ENCODE results near the gene PQBP1.

PQBP1 gene

DNA sequence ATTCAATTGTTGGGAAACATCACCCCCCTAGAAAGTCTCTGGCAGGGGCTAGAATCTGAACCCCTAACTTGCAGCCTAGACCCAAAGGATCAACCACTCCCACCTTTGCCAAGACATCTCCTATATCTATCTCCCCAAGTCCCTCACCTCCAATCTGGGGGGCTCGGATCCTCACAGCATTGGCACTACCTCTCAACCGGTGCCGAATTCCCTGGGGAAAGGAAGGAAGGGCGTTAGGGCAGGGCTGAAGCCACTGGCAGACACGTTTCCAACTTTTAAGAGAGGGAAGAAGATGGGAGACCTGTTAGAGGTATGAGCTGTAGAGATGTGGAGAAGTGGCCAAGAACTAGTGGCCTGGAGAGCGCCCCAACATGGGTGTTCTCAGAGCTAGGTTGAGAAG is 2.8 kb upstream of the PQBP1 start:
- DNase-seq (ENCODE audit: low read depth): no peak
- TF ChIP-seq, protein P1, sequence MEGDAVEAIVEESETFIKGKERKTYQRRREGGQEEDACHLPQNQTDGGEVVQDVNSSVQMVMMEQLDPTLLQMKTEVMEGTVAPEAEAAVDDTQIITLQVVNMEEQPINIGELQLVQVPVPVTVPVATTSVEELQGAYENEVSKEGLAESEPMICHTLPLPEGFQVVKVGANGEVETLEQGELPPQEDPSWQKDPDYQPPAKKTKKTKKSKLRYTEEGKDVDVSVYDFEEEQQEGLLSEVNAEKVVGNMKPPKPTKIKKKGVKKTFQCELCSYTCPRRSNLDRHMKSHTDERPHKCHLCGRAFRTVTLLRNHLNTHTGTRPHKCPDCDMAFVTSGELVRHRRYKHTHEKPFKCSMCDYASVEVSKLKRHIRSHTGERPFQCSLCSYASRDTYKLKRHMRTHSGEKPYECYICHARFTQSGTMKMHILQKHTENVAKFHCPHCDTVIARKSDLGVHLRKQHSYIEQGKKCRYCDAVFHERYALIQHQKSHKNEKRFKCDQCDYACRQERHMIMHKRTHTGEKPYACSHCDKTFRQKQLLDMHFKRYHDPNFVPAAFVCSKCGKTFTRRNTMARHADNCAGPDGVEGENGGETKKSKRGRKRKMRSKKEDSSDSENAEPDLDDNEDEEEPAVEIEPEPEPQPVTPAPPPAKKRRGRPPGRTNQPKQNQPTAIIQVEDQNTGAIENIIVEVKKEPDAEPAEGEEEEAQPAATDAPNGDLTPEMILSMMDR (conservative IDR thresholded peaks at IDR 0.05; ENCODE audit: low read depth, low read length): no peak
- H3K4me3 ChIP-seq (ENCODE audit: low read depth, low read length): no peak overlapping the region

DNA sequence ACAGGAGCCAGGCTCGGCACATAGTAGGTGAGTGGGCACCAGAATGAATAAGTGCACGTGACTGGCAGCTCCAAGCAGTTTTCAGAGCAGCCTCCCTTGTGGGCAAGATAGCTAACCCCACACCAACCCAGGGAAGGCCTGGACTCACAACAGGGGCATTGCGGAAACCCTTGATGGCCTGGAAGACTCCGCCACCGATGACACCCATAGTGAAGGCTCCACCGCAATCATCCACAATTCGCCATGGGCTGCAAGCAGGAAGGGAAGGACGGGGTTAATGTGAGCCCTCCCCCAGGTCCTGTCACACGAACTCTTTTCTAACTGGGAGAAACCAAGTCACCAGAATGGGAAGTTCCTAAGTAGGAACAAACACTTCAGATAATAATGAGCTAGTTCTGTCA is 1.1 kb upstream of the PQBP1 start:
- TF ChIP-seq, protein P1 (conservative IDR thresholded peaks at IDR 0.05; ENCODE audit: low read depth, low read length): no peak

DNA sequence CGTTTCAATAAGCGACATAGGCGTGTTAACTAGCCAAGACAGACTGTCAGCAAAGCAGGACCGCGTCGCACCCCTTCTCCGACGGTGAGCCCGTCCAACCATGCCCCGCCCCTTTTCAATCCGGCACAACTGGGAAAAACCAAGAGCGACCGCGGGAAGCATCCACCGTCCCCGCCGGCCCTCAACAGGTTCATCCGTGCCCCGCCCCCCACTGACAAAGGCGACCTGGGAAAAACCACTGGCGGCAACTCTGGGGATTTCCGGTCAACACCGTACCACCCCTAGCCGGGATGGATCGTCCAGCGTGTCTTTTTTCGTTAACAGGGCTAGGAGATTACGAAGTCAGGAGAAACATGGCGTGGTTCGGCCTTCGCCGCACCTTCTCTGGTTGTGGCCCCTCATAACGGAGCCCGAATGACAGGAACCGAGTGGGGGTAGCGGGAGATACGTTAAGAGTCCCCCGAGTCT is 539 bp upstream of the PQBP1 start:
- TF ChIP-seq, protein P1 (conservative IDR thresholded peaks at IDR 0.05; ENCODE audit: low read depth, low read length): no peak
- DNase-seq (ENCODE audit: low read depth): peak; percentile 78
- peak overlapping the region; percentile 77 for H3K4me3 ChIP-seq (ENCODE audit: low read depth, low read length)

More for the DNA sequence above, 1.1 kb upstream of the PQBP1 start:
- H3K4me3 ChIP-seq (ENCODE audit: low read depth, low read length): peak overlapping the region; percentile 77
- DNase-seq (ENCODE audit: low read depth): peak; percentile 46

DNA sequence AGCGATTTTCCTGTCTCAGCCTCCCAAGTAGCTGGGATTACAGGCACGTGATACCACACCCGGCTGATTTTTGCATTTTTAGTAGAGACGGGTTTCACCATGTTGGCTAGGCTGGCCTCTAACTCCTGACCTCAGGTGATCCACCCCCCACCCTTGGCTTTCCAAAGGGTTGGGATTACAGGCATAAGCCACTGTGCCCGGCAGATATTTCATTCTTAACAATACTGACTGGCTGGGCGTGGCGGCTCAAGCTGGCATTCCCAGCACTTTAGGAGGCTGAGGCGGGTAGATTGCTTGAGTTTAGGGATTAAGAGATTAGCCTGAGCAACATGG is 1.3 kb downstream of the PQBP1 start:
- no peak overlapping the region for H3K4me3 ChIP-seq (ENCODE audit: low read depth, low read length)
- TF ChIP-seq, protein P1 (conservative IDR thresholded peaks at IDR 0.05; ENCODE audit: low read depth, low read length): no peak
- no peak for DNase-seq (ENCODE audit: low read depth)

DNA sequence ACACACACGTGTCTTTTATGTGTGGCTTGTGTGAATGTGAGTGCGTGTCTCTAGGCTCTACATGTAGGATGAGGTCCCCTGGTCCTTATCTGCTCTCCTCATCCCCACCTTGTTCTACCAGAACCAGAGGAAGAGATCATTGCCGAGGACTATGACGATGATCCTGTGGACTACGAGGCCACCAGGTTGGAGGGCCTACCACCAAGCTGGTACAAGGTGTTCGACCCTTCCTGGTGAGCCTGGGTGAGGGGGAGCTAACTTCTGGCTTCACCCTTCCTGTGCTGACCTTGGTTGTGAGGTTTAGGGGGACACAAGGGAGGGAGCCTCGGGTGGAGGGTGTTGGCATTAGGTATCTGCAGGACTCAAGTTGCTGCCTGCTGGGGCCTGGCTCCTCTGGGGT is 3.3 kb downstream of the PQBP1 start:
- TF ChIP-seq, protein P1 (conservative IDR thresholded peaks at IDR 0.05; ENCODE audit: low read depth, low read length): no peak
- DNase-seq (ENCODE audit: low read depth): no peak
- H3K4me3 ChIP-seq (ENCODE audit: low read depth, low read length): no peak overlapping the region

DNA sequence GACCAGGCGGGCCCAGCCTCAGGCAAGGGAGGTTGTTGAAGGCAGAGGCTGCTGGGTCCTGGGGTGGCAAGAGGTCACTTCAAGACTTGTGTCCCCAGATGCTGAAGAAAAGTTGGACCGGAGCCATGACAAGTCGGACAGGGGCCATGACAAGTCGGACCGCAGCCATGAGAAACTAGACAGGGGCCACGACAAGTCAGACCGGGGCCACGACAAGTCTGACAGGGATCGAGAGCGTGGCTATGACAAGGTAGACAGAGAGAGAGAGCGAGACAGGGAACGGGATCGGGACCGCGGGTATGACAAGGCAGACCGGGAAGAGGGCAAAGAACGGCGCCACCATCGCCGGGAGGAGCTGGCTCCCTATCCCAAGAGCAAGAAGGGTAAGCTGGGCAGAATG is 4.4 kb downstream of the PQBP1 start:
- no peak overlapping the region for H3K4me3 ChIP-seq (ENCODE audit: low read depth, low read length)
- DNase-seq (ENCODE audit: low read depth): no peak
- TF ChIP-seq, protein P1 (conservative IDR thresholded peaks at IDR 0.05; ENCODE audit: low read depth, low read length): no peak

DNA sequence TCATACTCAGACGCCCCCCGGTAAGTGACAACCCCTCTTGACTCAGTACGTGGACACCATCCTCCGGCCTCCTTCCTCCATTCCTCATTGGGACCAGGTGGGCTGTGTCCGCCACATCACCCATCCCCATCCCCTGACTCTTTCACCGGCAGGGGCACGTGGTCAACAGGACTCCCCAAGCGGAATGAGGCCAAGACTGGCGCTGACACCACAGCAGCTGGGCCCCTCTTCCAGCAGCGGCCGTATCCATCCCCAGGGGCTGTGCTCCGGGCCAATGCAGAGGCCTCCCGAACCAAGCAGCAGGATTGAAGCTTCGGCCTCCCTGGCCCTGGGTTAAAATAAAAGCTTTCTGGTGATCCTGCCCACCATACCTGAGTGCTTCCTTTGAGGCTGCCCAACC is 5.0 kb downstream of the PQBP1 start:
- H3K4me3 ChIP-seq (ENCODE audit: low read depth, low read length): no peak overlapping the region
- TF ChIP-seq, protein P1 (conservative IDR thresholded peaks at IDR 0.05; ENCODE audit: low read depth, low read length): no peak
- DNase-seq (ENCODE audit: low read depth): no peak

All from choroid plexus epithelial cell (primary cell).